H1 (cell line): ENCODE results near the gene INPP5F. TPM values are rescaled to one million over a fixed set of nuclear protein-coding genes. Genes with fewer than 3 reads are reported as not detected.

ENCODE experiments used
- CTCF ChIA-PET: fragments of 300-600 bp; sonication (Branson Sonifier 250); formaldehyde crosslinking; loops from one replicate; lab custom pipeline; 2021; ENCODE audit not compliant: partially characterized antibody; lab: Charles Lee
- POLR2A ChIA-PET: fragments of 300-600 bp; sonication (Branson Sonifier 250); formaldehyde crosslinking; loops from one replicate; lab custom pipeline; 2021; ENCODE audit warnings: inconsistent platforms; ENCODE audit not compliant: partially characterized antibody; lab: Charles Lee
- DNase-seq, 2 experiments: peaks; one replicate each; pipeline versions ENCODE4 v3.0.0 to v3.0.0-alpha.2; 2010 to 2022; ENCODE audit warnings: low spot score in 2 of 2, low read depth in 1 of 2, mixed read lengths in 1 of 2
- FAIRE-seq: peaks from 2 replicates; lab custom pipeline; 2011; peaks lifted over from hg19 to GRCh38; lab: Jason Lieb, UNC
- H2AFZ ChIP-seq: 2 replicates; pipeline ENCODE4 v1.8.1; 2012; ENCODE audit warnings: low read length, inconsistent platforms
- H2AK5ac ChIP-seq: 2 replicates; pipeline ENCODE4 v1.6.1; 2013; ENCODE audit warnings: low read depth, low read length
- H2BK120ac ChIP-seq: replicated peaks from 2 replicates; pipeline ENCODE3; 2013; ENCODE audit warnings: low read depth, low read length, inconsistent platforms
- H2BK12ac ChIP-seq: 2 replicates; pipeline ENCODE4 v1.6.1; 2013; ENCODE audit warnings: low read depth, low read length
- H2BK15ac ChIP-seq: 2 replicates; pipeline ENCODE4 v1.6.1; 2013; ENCODE audit warnings: low read length
- H2BK20ac ChIP-seq: 2 replicates; pipeline ENCODE4 v1.6.1; 2013; ENCODE audit warnings: low read length
- H2BK5ac ChIP-seq: 2 replicates; pipeline ENCODE4 v1.6.1; 2013; ENCODE audit warnings: low read depth, low read length
- H3K14ac ChIP-seq: 2 replicates; pipeline ENCODE4 v1.6.1; 2013; ENCODE audit warnings: inconsistent platforms; ENCODE audit not compliant: insufficient read length
- H3K18ac ChIP-seq: 2 replicates; pipeline ENCODE4 v1.6.1; 2013; ENCODE audit warnings: low read length; ENCODE audit errors: extremely low read depth
- H3K23ac ChIP-seq: 2 replicates; pipeline ENCODE4 v1.6.1; 2013; ENCODE audit warnings: inconsistent platforms; ENCODE audit not compliant: insufficient read length
- H3K23me2 ChIP-seq: 2 replicates; pipeline ENCODE4 v1.6.1; 2013; ENCODE audit warnings: low read depth, low read length
- H3K27ac ChIP-seq: 2 replicates; pipeline ENCODE4 v1.6.1; 2011; ENCODE audit warnings: low read depth, low read length, inconsistent platforms
- H3K27me3 ChIP-seq, 4 experiments: replicated peaks in 1 of 4; 1 replicate in 1 of 4; 2 replicates in 3 of 4; pipeline versions ENCODE4 v1.6.1 to v1.8.1; 2011 to 2013; ENCODE audit warnings: low read length in 3 of 4, mild to moderate bottlenecking in 3 of 4, inconsistent platforms in 2 of 4, mixed read lengths in 2 of 4, moderate library complexity in 1 of 4; ENCODE audit not compliant: control insufficient read depth in 3 of 4, insufficient read depth in 3 of 4; ENCODE audit errors: extremely low read depth in 1 of 4
- H3K36me3 ChIP-seq, 4 experiments: 2 replicates each; pipeline versions ENCODE4 v1.6.1 to v1.8.1; 2011 to 2013; ENCODE audit warnings: mild to moderate bottlenecking in 4 of 4, low read length in 3 of 4, moderate library complexity in 2 of 4, control low read depth in 1 of 4, inconsistent platforms in 1 of 4; ENCODE audit not compliant: insufficient read depth in 4 of 4, control insufficient read depth in 2 of 4
- H3K4ac ChIP-seq: replicated peaks from 2 replicates; pipeline ENCODE3; 2013; ENCODE audit warnings: low read length, low read depth, mixed read lengths, inconsistent platforms; ENCODE audit not compliant: insufficient read length
- H3K4me1 ChIP-seq, 4 experiments: replicated peaks in 1 of 4; 1 replicate in 1 of 4; 2 replicates in 3 of 4; pipeline versions ENCODE4 v1.6.1 to v1.8.1; 2011 to 2013; ENCODE audit warnings: low read length in 3 of 4, inconsistent platforms in 2 of 4, mixed read lengths in 1 of 4; ENCODE audit not compliant: insufficient read depth in 4 of 4, control insufficient read depth in 3 of 4
- H3K4me2 ChIP-seq, 2 experiments: 2 replicates each; pipeline versions ENCODE4 v1.6.1 to v1.8.1; 2011 to 2013; ENCODE audit warnings: low read depth in 2 of 2, low read length in 2 of 2, control low read depth in 1 of 2, inconsistent platforms in 1 of 2, mild to moderate bottlenecking in 1 of 2; ENCODE audit not compliant: insufficient read depth in 1 of 2
- H3K4me3 ChIP-seq, 4 experiments: fragments of 200-600, 300-600 bp in 1 of 4; sonication (generic), shearing (Covaris generic), sonication (Bioruptor Twin) in 1 of 4; 2 replicates each; pipeline versions ENCODE4 v1.5.1 to v1.8.1; 2011 to 2016; ENCODE audit warnings: low read length in 4 of 4, low read depth in 3 of 4, control low read depth in 2 of 4, inconsistent platforms in 2 of 4, mild to moderate bottlenecking in 2 of 4, mixed read lengths in 1 of 4, moderate library complexity in 1 of 4; ENCODE audit not compliant: insufficient read depth in 2 of 4; ENCODE audit errors: extremely low read depth in 1 of 4
- H3K56ac ChIP-seq: replicated peaks from 2 replicates; pipeline ENCODE3; 2013; ENCODE audit warnings: low read depth, mild to moderate bottlenecking, mixed read lengths, low read length, inconsistent platforms; ENCODE audit not compliant: insufficient read length
- H3K79me1 ChIP-seq: 2 replicates; pipeline ENCODE4 v1.6.1; 2013; ENCODE audit warnings: low read depth, low read length, control low read depth
- H3K79me2 ChIP-seq, 2 experiments: 2 replicates each; pipeline versions ENCODE4 v1.6.1 to v1.8.1; 2012 to 2013; ENCODE audit warnings: low read length in 2 of 2, mild to moderate bottlenecking in 2 of 2, inconsistent platforms in 1 of 2; ENCODE audit not compliant: insufficient read depth in 2 of 2, control insufficient read depth in 1 of 2
- H3K9ac ChIP-seq, 4 experiments: replicated peaks in 1 of 4; 1 replicate in 1 of 4; 2 replicates in 3 of 4; pipeline versions ENCODE4 v1.6.1 to v1.8.1; 2011 to 2013; ENCODE audit warnings: low read depth in 3 of 4, low read length in 3 of 4, control low read depth in 2 of 4, mild to moderate bottlenecking in 2 of 4, moderate library complexity in 2 of 4, inconsistent platforms in 1 of 4; ENCODE audit errors: extremely low read depth in 1 of 4
- H3K9me3 ChIP-seq, 2 experiments: 2 replicates each; pipeline versions ENCODE4 v1.6.1 to v1.8.1; 2012 to 2013; ENCODE audit warnings: mild to moderate bottlenecking in 2 of 2, moderate library complexity in 2 of 2, control low read depth in 1 of 2, inconsistent platforms in 1 of 2, low read depth in 1 of 2, low read length in 1 of 2, mixed read lengths in 1 of 2; ENCODE audit not compliant: insufficient read depth in 2 of 2
- H4K20me1 ChIP-seq, 2 experiments: replicated peaks in 1 of 2; 2 replicates each; pipeline versions ENCODE3 to v1.8.1; 2011 to 2013; ENCODE audit warnings: inconsistent platforms in 2 of 2, low read length in 2 of 2, mild to moderate bottlenecking in 1 of 2; ENCODE audit not compliant: insufficient read depth in 2 of 2, control insufficient read depth in 1 of 2
- H4K5ac ChIP-seq: 2 replicates; pipeline ENCODE4 v1.6.1; 2013; ENCODE audit warnings: low read length, low read depth, mixed read lengths, inconsistent platforms; ENCODE audit not compliant: insufficient read length
- H4K8ac ChIP-seq: 2 replicates; pipeline ENCODE4 v1.8.0; 2013; ENCODE audit warnings: mild to moderate bottlenecking, moderate library complexity, low read length, inconsistent platforms; ENCODE audit not compliant: insufficient read depth; ENCODE audit errors: extremely low read depth
- H4K91ac ChIP-seq: replicated peaks from 2 replicates; pipeline ENCODE3; 2013; ENCODE audit warnings: low read length, mixed read lengths, inconsistent platforms; ENCODE audit not compliant: insufficient read length
- BRCA1 ChIP-seq: IDR thresholded peaks from 2 replicates; pipeline ENCODE4 v1.6.1; 2012; ENCODE audit warnings: low read depth, low read length, improper control_type of control experiment
- GTF2F1 ChIP-seq: IDR thresholded peaks from 2 replicates; pipeline ENCODE4 v1.6.1; 2012; ENCODE audit warnings: low read depth, low read length, improper control_type of control experiment, borderline replicate concordance
- MAFK ChIP-seq: IDR thresholded peaks from 2 replicates; pipeline ENCODE4 v1.6.1; 2012; ENCODE audit warnings: low read depth, mild to moderate bottlenecking, improper control_type of control experiment, low read length
- RAD21 ChIP-seq, 2 experiments: IDR thresholded peaks in 1 of 2; conservative IDR thresholded peaks in 1 of 2; 2 replicates each; pipeline ENCODE4 v1.6.1; 2011; ENCODE audit warnings: low read depth in 2 of 2, low read length in 2 of 2, improper control_type of control experiment in 1 of 2, inconsistent platforms in 1 of 2, mild to moderate bottlenecking in 1 of 2, moderate library complexity in 1 of 2
- RFX5 ChIP-seq: IDR thresholded peaks from 2 replicates; pipeline ENCODE4 v1.6.1; 2011; ENCODE audit warnings: low read depth, low read length, improper control_type of control experiment, borderline replicate concordance
- RXRA ChIP-seq: IDR thresholded peaks from 2 replicates; pipeline ENCODE4 v1.6.1; 2011; ENCODE audit warnings: low read depth, mild to moderate bottlenecking, low read length, moderate library complexity; ENCODE audit not compliant: insufficient read depth
- SP2 ChIP-seq: IDR thresholded peaks from 2 replicates; pipeline ENCODE4 v1.6.1; 2012; ENCODE audit warnings: mild to moderate bottlenecking, low read length, inconsistent platforms
- TAF1 ChIP-seq: IDR thresholded peaks from 2 replicates; pipeline ENCODE4 v1.6.1; 2011; ENCODE audit warnings: mild to moderate bottlenecking, low read depth, low read length
- WGBS, 2 experiments: shearing (Covaris generic) in 1 of 2; methylation state at CpG; one replicate each; pipeline versions ENCODE4 v1.1.6 to v1.1.7; 2013 to 2015; ENCODE audit warnings: low lambda C conversion rate in 2 of 2, mixed read lengths in 2 of 2, inconsistent platforms in 1 of 2, low coverage in 1 of 2, missing lambda C conversion rate in 1 of 2; ENCODE audit not compliant: insufficient replicate concordance in 2 of 2, insufficient coverage in 1 of 2, insufficient read length in 1 of 2; ENCODE audit errors: extremely low coverage in 1 of 2, missing lambda C conversion rate in 1 of 2; 5-methylcytosine and 5-hydroxymethylcytosine counted together
- polyA plus RNA-seq, 7 experiments: library from polyadenylated mRNA; depleted of rRNA in 3 of 7; stranded (reverse) in 5 of 7; unstranded in 2 of 7; fragments of >200 nt in 5 of 7; fragments of 200-250 nt in 2 of 7; gene quantifications; 1 replicate in 5 of 7; 2 replicates in 1 of 7; 4 replicates in 1 of 7; pipeline versions ENCODE4 v1.2.1 to v1.2.3, GENCODE V29; 2011 to 2013; ENCODE audit warnings: missing spikeins in 2 of 7, mixed read lengths in 2 of 7
- total RNA-seq: library from RNA; stranded (reverse); fragmentation: NEBNext Ultra II Directional; extraction: Animal tissue kit (Norgen Biotek cat#: 25700); gene quantifications from 2 replicates; pipeline ENCODE4 v1.2.1, GENCODE V29; 2021
- TF ChIP-seq, protein P1 (sequence below), 3 experiments: IDR thresholded peaks; 1 replicate in 2 of 3; 2 replicates in 1 of 3; pipeline versions ENCODE4 v1.5.1 to v1.6.1; 2011; ENCODE audit warnings: low read length in 3 of 3, mild to moderate bottlenecking in 3 of 3, inconsistent platforms in 2 of 3, low read depth in 1 of 3, moderate library complexity in 1 of 3; ENCODE audit not compliant: insufficient read depth in 1 of 3; ENCODE audit errors: control extremely low read depth in 1 of 3
- TF ChIP-seq, protein P2 (sequence below): IDR thresholded peaks from 2 replicates; pipeline ENCODE4 v1.6.1; 2012; ENCODE audit warnings: inconsistent platforms

Gene INPP5F
- total and polyA plus RNA-seq, 2 of the 8 experiments (the other 6 are each of a cell fraction or from before 2014, with no cell fraction given) = 50.1 to 101 TPM

DNA sequence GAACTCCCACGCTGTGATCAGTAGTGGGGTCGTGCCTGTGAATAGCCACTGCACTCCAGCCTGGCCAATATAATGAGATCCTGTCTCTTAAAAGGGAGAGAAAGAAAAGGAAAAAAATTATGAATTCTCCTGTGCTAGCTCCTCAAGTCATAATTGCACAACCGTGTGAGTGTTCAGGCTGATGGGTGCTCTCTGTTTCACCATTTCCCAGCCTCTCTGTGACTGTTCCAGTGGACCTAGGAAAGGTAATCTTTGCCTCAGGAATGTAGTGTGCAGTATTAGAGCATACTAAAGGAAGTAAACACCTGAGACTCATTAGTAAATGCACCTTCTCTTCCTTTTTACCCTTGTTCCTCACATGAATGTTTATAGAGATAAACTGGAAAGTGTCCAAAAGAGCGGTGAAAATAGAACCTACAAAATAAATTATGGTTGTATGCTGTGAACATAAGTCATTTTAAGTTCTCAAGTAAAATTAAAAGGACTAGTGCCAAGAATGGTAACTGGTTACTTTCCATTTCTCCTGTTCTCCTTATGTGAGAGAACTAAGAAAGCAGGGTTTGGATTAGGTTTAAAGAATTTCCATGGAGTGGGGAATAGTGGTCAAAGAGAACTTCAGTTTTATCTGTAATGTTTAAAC lies 42.7 kb downstream of the INPP5F start:
- WGBS, 2 experiments = 76% methylated on average over 4 of the region's 4 CpGs; no CpG with 5 or more reads in 1 of the 2 experiments
- DNase-seq (no peak), FAIRE-seq (no peak)
- no peak overlapping the region for H2BK20ac ChIP-seq
- no peak overlapping the region for H2BK120ac ChIP-seq
- H3K23ac ChIP-seq = no peak overlapping the region
- POLR2A ChIA-PET = interaction anchor here (0.9 kb wide), 1 partner anchor 13 kb away, joined by 3 read pairs; no protein-coding TSS in a partner anchor
- H4K8ac ChIP-seq = no peak overlapping the region
- no peak overlapping the region for H2AK5ac ChIP-seq
- no peak overlapping the region for H4K5ac ChIP-seq
- no peaks in the 10 kb centered on the region for H3K9me3 ChIP-seq
- no peaks in the 10 kb centered on the region for H3K79me2 ChIP-seq
- no peak overlapping the region for H3K4ac ChIP-seq
- no peaks in the 10 kb centered on the region for H3K23me2 ChIP-seq
- H2BK12ac ChIP-seq = no peak overlapping the region
- H3K4me1 ChIP-seq = peaks cover 0 to 2% (median 0%) of the 10 kb centered on the region in 4 experiments; a peak in 2 of 7 replicates
- no peak overlapping the region for H3K9ac ChIP-seq
- no peak overlapping the region for H3K4me2 ChIP-seq
- H4K91ac ChIP-seq = no peak overlapping the region
- H3K4me3 ChIP-seq = no peak overlapping the region
- H4K20me1 ChIP-seq = no peaks in the 10 kb centered on the region
- no peaks in the 10 kb centered on the region for H3K27me3 ChIP-seq
- no peak overlapping the region for H3K18ac ChIP-seq
- CTCF ChIA-PET = no interaction called here
- H3K79me1 ChIP-seq = no peaks in the 10 kb centered on the region
- no peak overlapping the region for H2BK5ac ChIP-seq
- H3K36me3 ChIP-seq = no peaks in the 10 kb centered on the region
- no peak overlapping the region for H3K14ac ChIP-seq
- H2BK15ac ChIP-seq = no peak overlapping the region
- no peak overlapping the region for H3K56ac ChIP-seq
- H2AFZ ChIP-seq = no peak overlapping the region
- H3K27ac ChIP-seq = no peak overlapping the region
- TF ChIP-seq TAF1 = no peak
- no peak for TF ChIP-seq RFX5
- TF ChIP-seq, protein P1, sequence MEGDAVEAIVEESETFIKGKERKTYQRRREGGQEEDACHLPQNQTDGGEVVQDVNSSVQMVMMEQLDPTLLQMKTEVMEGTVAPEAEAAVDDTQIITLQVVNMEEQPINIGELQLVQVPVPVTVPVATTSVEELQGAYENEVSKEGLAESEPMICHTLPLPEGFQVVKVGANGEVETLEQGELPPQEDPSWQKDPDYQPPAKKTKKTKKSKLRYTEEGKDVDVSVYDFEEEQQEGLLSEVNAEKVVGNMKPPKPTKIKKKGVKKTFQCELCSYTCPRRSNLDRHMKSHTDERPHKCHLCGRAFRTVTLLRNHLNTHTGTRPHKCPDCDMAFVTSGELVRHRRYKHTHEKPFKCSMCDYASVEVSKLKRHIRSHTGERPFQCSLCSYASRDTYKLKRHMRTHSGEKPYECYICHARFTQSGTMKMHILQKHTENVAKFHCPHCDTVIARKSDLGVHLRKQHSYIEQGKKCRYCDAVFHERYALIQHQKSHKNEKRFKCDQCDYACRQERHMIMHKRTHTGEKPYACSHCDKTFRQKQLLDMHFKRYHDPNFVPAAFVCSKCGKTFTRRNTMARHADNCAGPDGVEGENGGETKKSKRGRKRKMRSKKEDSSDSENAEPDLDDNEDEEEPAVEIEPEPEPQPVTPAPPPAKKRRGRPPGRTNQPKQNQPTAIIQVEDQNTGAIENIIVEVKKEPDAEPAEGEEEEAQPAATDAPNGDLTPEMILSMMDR (IDR thresholded peaks at IDR 0.05; ENCODE audit: control extremely low read depth in 1 of 3, insufficient read depth in 1 of 3, low read depth in 1 of 3, low read length in 3 of 3) = no peak
- no peak for TF ChIP-seq MAFK
- TF ChIP-seq, protein P2, sequence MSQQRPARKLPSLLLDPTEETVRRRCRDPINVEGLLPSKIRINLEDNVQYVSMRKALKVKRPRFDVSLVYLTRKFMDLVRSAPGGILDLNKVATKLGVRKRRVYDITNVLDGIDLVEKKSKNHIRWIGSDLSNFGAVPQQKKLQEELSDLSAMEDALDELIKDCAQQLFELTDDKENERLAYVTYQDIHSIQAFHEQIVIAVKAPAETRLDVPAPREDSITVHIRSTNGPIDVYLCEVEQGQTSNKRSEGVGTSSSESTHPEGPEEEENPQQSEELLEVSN = no peak
- no peak for TF ChIP-seq SP2
- TF ChIP-seq RAD21 (IDR thresholded peaks at IDR 0.05 in 1 of 2, conservative IDR thresholded peaks at IDR 0.05 in 1 of 2; ENCODE audit: low read depth in 2 of 2, low read length in 2 of 2) = no peak
- TF ChIP-seq RXRA = no peak
- TF ChIP-seq BRCA1 = no peak
- TF ChIP-seq GTF2F1 = no peak
